HG02938 (cell line): ENCODE results near the gene DLEC1.

Experiments used
- ATAC-seq: cut with Tn5 transposase; IDR thresholded peaks from one replicate; pipeline ENCODE4 v1.9.1; 2021; ENCODE audit warnings: mild to moderate bottlenecking, moderate library complexity; ENCODE audit not compliant: unreplicated experiment

Gene DLEC1

DNA sequence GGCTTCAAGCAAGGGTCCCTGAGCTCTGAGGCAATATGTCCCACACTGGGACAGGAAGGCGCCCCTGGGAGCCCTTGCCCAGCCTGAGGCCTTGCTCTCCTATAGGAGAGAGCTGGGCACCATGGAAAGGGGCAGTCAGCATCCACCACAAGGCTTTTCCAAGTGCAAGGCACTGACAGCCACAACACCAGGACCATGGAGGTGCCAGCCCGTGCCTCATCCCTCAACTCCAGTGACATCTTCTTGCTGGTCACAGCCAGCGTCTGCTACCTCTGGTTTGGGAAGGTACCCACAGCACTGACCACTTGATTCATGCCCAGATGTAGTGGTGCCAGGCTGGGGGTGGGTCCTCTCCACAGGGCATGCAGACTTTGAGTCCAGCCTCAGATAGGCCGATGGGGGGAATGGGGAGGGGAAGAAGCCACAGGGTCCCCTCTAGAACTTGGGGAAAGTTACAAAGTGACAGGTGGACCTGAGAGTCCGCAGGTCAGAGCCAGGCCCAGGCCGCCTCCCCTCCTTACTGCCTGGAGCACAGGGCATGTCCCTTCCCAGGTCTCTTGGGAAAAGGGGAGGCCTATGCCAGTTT, 36.6 kb upstream of the DLEC1 start:
- no peak for ATAC-seq

DNA sequence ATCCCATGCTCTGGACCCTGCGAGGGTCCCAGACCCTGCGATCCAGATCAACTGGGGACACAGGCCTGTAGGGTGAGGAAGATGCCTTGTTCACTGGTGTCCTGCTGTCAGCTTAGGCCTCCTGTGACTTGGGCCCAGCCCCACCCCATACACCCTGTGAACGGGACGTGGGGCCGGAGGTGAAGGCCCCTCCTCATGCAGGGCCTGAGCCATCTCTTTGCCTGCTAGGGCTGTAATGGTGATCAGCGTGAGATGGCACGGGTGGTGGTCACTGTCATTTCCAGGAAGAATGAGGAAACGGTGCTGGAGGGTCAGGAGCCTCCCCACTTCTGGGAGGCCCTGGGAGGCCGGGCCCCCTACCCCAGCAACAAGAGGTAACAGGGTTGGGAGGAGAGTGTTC, 36.1 kb upstream of the DLEC1 start:
- no peak for ATAC-seq

- ATAC-seq: no peak
These were observed 35.6 kb upstream of the DLEC1 start for GRCh38 chr3:38003371-38003816.

GRCh38 chr3:38003817-38004414, 35.1 kb upstream of the DLEC1 start:
- ATAC-seq: no peak

GRCh38 chr3:38004415-38005075, 34.5 kb upstream of the DLEC1 start:
- ATAC-seq: no peak

GRCh38 chr3:38005076-38006020, 33.7 kb upstream of the DLEC1 start:
- ATAC-seq: no peak

GRCh38 chr3:38006031-38006430, 33.0 kb upstream of the DLEC1 start:
- ATAC-seq: no peak

- ATAC-seq: no peak
These were observed 32.5 kb upstream of the DLEC1 start for GRCh38 chr3:38006445-38006995.

GRCh38 chr3:38007754-38008090, 31.3 kb upstream of the DLEC1 start:
- no peak for ATAC-seq

- ATAC-seq: no peak
These were observed 30.8 kb upstream of the DLEC1 start for GRCh38 chr3:38008191-38008701.

DNA sequence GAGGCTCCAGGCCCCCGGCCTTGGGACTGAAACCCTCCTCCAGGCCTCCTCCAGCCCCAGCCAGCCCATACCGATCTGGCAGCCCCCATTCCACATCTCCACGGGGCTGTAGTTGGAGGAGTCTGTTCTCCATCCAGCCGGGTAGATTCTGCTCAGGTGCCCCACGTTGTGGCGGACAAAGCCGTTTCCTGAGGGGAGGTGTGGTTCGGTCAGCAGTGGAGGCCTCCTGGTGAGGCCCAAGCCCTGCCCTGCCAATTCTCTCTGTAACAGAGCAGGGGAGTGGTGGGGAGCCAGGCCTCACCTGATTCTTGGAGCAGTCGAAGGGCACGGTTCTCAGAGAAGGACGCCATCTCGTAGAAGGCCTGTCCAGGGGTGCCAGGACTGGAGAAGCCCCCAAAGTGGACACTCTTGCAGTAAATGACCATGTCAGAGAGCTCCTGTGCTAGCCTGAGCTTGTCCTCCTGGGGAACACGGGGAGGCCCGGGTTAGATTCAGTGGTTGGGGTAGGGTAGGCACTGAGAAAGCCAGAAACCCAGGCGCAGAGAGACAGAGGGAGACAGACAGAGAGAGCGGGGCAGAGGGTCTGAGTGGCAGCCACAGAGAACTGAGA, 29.9 kb upstream of the DLEC1 start:
- ATAC-seq: no peak

DNA sequence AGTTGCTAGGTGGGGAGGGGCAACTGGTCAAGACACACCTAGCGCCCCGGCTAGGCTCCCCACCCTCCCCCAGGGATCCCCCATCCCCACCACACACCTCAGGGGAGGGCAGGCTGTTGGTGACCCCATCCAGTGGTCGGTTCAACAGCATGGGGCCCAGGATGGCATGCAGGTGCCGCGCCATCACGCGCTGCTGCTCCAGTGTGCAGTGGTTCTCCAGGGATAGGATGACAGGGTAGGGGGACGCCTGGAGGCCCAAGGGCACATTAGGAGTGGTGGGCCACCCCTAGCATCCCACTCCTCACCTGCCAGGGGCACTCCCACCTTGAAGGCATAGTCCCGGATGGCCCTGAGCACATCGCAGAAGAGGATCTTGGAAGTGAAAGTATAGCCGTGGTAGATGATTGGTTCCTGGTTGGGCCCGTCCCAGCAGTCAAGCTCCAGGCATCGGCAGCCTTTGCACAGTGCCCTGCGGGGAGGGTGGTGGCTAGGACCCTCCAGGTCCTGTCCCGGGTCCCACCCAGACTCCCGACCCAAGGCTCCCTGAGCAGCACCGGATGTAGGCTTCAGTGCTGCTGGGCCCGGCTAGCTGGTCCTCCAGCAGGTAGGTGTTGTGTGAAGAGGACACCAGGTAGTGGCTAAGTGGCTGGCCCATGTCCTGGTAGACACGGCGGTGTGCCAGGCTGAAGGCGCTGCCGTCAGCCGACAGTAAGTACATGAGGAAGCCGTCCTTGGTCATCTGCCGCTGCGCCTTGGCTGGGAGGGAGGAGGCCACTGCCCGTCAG, 29.0 kb upstream of the DLEC1 start:
- ATAC-seq: no peak

GRCh38 chr3:38011111-38011510, 27.9 kb upstream of the DLEC1 start:
- no peak for ATAC-seq

DNA sequence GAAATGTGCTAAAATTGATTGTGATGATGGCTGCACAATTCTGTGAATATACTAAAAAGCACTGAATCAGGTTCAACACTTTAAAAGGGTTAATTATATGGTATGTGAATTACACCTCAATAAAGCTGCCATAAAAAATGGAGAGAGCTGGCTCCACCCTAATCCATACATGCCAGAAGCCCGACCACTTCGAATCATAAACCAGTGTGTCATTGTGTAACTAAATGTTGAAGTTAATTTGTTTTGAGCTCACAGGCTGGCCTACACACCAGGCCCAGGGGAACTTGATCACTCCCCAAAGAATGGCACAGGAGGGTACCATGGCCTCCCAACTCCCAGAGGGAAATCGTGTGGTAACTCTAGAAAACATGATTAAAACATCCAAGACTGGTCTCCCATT, 23.5 kb upstream of the DLEC1 start:
- no peak for ATAC-seq

DNA sequence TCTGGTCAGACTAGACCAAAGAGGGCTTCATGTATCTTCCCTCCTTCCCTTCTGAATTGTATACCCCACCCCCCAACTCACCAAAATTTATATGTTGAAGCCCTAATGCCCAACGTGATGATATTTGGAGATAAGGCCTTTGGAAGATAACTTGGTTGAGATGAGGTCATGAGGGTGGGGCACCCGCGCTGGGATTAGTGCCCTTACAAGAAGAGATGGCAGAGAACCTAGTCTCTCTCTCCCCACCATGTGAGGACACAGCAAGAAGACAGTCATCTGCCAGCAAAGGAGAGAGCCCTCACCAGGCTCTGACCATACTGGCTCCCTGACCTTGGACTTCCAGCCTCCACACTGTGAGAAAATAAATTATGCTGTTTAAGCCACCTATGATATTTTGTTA, 23.0 kb upstream of the DLEC1 start:
- no peak for ATAC-seq

- no peak for ATAC-seq
These were observed 22.6 kb upstream of the DLEC1 start for GRCh38 chr3:38016410-38016809.

DNA sequence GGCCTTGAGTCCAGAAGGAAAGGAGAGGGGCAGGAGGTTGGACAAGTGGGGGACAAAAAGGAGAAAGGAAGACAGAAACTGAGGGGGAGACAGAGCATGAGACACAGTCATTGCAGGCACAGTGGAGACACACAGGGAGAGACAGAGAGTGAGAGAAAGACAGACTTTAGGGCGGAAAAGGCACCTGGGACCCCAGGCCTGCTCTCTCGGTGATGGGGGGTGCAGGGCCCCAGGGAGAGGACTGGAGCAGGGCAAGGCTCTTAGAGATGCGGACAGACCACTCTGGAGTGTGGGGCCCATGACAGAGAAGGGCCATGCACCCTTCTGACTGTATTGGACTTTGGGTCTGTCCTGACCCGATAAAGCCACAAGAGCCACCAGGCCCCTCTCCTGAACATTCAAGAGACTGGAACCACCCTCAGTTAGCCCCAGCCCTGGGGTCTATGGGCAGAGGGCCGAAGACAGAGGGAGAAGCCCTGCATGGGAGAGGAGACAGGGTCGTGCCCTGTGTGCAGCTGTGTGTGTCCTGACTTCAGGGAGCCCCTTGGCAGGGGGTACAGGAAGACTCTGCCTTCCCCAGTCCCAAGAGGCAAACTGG, 22.1 kb upstream of the DLEC1 start:
- ATAC-seq: no peak

GRCh38 chr3:38017445-38018295, 21.3 kb upstream of the DLEC1 start:
- no peak for ATAC-seq
